ENCODE results near the gene USP50.
"Not testable (repeated sequence)": the region's sequence is repeated elsewhere in the genome, so short reads cannot be mapped to it uniquely, and the experiment has no call there.

Gene USP50

DNA sequence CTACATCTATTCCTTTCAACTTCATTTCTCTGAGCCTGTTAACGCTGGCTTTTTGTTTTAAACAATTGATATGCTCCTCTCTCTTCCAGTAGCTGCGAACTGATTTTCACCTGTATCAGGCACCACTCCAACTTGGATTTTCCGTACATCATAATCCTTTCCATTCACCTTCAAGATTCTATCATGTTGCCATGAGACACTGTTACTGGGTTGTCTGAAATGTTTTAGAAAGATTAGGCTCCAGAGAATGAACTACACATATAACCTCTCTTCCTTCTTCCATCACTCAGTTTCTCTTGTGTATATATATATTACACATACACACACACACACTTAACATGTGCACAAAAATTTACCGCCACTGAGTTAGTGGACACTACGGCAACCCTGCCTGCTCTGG lies at the start of gene USP50:
TSS of gene USP50 (minus strand) at position 101 of the 400 bp plus-strand sequence. CDS start 141 bp downstream, outside the sequence.
- no peak for DNase-seq (ENCODE audit: low read depth)

DNA sequence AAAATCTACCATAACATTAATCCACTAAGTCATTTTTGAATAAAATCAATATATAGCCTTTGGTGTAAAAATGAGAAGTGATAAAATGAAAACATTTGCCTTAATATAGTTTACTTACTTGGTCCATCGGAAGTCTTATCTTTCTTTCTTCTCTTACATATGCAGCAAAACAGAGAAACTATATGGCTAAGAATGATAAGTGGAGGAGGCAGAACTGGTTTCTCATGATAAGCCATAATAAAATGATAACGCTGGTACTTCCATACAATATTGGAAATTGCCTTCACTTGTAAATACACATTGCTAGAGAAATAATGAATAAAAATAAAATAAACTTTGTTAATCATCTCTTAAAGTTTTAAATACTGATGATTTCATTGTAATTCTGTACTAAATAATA lies 47.8 kb upstream of the USP50 start:
- DNase-seq (ENCODE audit: low read depth): no peak

DNA sequence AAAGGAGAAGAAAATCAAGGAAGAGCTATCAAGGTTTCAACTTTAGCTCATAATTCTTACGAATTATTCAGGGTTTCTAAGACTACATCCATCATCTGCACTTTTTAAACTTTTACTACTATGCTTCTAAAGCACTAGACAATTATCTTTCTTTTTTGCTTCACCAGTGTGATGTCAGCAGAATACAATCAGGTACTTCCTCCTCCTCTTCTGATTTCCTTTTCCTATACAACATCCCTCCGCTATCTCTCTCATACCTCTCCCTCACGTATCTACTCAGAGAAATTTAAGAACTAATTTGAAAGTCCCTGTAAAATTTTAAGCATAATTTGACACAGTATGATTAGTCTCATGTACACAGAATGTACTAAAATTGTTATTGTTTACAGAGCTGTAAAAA lies 47.3 kb upstream of the USP50 start:
- DNase-seq (ENCODE audit: low read depth): no peak

DNA sequence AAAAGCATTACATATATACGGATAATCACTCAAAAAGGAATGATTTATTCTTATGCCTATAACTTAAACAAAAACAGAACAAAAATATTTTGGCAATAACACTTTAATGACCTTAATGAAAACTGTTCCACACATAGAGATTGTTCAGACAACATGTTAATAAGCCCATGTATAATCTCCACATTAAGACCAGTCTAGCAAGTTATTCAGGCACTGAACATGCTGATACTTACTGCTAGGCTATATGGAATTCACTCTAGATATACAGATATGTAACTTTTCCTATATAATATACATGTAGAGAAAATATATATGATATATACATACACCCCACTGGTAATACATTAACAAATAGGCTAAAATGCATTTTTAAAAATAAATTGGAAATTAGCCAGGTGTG lies 43.8 kb upstream of the USP50 start:
- DNase-seq (ENCODE audit: low read depth): no peak

DNA sequence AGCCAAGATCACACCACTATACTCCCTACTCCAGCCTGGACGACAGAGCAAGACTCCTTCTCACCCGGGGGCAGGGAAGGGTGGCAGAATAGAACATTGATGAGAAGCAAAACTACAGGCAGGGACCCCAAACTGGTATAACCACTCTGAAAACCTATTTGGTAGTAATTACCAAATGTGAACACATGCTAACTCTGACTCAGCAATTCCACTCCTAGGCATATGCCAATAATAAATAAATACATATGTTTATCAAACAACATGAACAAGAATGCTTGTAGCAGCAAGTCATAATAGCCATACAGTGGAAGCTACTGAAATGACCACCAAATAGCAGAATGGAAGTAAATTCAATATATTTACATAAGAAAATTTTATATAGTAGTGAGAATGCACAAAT lies 31.0 kb upstream of the USP50 start:
- no peak for DNase-seq (ENCODE audit: low read depth)

DNA sequence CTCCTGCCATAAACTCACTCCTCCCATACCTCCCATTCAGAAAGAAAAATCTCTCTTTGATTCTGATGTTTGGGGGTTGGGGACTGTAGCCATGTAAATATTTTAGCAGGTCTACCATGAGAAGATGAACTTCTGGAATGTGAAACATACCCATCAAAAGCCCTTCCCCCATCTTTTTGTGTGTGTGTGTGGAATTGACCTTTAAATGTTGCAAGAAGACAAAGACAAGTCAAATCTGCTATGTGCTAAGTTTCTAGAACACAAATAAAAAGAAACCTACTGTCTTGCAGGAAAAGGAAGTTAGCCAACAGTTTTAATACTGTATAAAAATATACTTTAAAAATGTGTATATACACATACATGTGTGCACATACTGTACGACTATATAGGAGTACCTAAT lies 29.7 kb upstream of the USP50 start:
- no peak for DNase-seq (ENCODE audit: low read depth)

DNA sequence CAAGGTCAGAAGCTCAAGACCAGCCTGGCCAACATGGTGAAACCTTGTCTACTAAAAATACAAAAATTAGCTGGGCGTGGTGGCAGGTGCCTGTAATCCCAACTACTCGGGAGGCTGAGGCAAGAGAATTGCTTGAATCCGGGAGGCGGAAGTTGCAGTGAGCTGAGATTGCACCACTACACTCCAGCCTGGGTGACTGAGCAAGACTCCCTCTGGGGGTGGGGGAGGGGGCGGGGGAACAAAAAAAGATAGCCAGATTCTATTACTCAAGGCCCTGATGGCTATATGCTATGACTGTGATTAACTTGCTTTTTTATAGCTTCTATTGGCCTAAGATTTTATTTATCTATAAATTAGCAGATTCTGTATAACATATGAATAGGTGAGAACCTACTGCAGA lies 27.4 kb upstream of the USP50 start:
- DNase-seq (ENCODE audit: low read depth): not testable (repeated sequence)

DNA sequence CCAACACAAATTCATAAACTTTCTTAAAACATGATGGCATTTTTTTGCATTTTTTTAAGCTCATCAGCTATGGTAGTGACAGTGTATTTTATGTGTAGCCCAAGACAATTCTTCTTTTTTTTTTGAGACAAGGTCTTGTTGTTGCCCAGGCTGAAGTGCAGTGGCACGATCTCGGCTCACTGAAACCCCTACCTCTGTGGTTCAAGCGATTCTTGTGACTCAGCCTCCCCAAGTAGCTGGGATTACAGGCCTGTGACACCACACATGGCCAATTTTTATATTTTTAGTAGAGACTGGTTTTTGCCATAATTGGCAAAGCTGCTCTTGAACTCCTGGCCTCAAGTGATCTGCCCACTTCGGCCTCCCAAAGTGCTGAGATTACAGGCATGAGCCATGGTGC lies 17.3 kb upstream of the USP50 start:
- no peak for DNase-seq (ENCODE audit: low read depth)

DNA sequence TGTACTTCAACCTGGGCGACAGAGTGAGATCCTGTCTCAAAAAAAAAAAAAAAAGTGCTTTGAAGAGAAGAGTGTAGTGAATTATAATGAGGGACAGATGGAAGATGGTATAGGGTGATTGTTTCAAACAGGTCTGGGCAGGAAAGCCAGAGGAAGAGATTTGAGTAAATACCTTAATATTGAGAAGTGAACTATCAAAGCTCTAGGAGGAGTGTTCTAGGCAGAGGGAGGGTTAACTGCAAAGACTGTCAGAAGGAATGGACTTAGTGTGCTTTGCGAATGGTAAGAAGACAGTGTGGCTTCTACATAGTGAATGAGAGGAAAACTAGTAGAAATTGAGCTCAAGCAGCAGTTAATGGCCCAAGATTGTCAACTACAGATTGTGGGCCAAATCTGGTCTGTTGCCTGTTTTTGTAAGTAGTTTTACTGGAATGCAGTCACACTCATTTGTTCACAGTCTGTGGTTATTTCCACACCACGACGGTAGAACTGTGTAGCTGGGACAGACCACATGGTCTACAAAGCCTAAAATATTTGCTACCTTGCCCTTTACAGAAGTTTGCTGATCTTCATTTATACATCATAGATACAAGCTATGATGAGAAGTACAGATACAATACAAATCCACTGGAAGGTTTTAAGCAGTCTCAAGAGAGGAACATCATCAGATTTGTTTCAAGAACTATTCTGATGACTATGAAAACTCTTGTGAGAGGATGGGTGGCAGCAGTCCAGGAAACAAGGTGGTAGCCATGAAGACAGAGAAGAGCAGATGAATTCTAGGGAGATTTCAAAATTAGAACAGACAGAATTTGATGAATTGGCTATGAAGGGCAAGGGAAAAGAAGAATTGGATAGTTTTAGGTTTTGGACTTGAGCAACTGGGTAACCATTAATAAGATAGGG lies 16.5 kb upstream of the USP50 start:
- no peak for DNase-seq (ENCODE audit: low read depth)

DNA sequence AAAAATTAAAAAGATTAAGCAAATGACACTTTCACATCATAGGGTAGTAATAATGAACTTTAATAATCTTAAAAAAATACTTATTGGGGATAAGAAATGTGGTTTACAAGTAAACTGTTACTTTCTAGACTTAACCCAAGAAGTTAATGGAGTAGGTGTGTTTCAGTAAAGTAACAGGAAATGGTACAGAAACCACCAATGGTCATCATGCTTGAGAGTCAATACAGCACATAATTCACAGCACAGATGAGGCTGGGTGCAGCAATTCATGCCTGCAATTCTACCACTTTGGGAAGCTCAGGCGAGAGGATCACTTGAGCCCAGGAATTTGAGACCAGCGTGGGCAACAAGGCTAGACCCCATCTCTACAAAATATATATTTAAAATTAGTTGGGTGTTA lies 11.5 kb upstream of the USP50 start:
- DNase-seq (ENCODE audit: low read depth): no peak

DNA sequence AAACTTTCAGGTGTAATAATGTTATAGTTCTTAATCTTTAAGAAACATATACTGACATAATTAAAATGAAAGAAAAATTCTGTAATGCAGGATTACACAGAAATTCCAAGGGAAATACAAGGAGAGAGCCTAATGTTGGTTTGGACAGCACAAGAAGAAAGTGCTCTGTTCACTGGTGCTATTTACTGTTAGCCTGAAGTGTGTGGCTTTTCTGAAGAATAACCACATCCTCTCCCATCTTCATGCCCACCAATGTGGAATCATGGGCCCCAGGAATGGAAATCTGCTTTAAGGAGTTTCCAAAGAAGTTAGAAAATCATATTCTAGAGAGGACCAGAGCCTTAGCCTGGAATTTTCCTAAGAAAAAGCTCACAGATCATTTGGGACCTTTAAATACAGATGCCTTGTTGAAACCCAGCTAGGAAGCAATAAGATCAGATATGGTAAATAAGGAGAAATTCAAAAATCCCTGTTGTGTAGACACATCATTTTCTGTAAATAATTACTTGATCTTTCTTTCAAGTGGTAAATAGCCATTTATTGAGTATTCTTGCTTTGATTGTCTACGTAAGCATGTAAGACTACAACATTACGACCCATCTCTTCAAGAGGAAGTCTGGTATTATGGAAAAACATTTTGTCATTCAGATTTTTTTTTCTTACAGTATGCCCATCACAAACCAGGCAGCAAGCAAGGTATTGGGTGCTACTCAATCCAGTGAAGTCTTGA lies 10.3 kb upstream of the USP50 start:
- DNase-seq (ENCODE audit: low read depth): no peak

DNA sequence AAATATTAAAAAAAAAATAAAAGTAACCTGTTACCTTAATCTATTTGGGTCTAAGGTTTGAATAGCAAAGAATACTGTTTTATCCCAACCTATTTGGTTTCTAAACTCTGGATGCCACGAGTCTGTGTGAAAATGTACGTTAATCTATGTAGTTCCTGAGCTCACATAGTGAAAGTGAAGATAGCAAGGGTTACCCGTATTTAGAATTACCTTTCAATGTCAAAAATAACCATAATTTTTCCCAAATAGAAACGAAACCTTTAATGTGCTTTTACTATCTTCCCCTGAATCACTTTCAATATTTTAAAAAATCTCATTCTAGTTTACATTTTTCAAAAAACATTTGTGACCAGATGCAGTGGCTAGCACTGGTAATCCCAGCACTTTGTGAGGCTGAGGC lies 5.8 kb upstream of the USP50 start:
- no peak for DNase-seq (ENCODE audit: low read depth)

DNA sequence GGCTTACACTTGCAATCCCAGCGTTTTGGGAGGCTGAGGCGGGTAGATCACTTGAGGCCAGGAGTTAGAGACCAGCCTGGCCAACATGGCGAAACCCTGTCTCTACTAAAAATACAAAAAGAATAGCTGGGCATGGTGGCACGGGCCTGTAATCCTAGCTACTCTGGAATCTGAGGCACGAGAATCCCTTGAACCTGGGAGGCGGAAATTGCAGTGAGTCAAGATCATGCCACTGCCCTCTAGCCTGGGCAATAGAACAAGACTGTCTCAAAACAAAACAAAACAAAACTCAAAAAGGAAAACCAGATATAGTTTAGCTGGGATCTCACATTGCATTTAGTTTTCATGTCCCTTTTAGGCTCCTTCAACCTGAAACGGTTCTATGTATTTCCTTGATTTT lies 2.9 kb upstream of the USP50 start:
- no peak for DNase-seq (ENCODE audit: low read depth)

DNA sequence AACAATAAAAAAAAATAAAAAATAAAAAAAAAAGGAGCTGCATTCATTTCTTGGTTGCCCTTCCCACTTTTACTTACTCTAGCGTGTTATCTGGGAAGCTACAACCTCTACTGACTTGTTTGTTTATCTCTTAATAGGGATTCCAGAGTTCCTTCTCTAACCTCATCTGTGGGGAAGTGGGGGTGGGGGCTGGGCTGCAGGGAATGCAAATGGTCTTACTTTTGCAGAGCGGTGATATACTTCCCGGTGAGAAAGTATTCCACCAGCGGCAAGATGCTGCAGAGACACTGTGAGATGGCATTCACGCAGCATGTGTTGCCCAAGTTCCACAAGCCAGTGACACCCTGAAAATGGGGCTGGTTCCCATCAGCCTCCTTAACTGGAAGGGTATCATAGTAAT lies 2.1 kb downstream of the USP50 start:
- DNase-seq (ENCODE audit: low read depth): no peak

DNA sequence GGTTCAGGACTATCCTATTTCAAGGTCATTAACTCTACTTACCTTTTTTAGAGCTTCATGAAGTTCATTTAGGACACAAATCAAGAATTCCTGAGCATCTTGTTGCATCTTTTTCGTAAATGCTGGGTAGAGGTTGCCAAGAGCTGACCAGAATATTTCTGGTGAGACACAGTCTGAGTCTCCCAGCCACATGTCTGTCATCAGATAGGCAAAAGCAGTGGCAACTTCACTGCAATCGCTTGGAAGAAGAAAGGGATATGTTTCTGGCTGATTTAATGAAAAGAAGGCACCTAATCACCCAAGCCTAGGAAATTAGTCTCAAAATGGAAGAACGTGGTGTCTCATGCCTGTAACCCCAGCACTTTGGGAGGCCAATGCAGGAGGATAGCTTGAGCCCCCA lies 2.9 kb downstream of the USP50 start:
- no peak for DNase-seq (ENCODE audit: low read depth)

DNA sequence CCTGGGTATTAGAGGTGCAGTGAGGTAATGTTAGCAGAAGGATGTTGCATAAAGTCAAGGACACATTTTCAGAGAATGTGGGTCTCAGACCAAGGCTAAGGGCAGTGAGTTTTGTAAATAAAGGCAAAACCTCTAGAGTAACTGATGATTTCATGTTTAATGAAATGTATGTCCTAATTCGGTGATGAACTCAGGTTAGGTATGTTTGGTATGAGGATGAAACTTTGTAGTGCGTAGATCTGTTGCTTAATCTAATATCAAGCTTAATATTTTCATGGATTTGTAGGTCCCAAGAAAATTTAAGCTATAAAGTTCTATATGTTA lies 3.6 kb downstream of the USP50 start:
- no peak for DNase-seq (ENCODE audit: low read depth)

DNA sequence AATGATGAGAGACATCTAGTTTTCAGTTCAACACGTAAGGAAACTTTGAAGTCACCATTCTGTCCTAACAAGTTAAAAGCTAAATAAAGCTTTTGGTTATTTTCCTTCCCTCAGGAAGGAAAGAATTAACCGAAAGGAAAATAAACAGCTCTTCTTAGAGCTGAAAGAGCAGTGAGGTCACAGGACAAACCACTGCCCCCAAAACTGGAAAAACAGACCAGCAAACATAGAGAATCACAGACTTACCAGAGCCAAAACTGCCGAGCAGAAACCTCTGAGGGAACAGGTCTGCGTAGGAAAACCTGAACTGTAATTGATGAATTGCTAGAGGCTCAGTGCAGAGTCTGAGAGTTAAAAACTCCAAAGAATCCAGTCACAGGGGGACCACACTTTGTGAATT lies 14.7 kb downstream of the USP50 start:
- no peak for DNase-seq (ENCODE audit: low read depth)

DNA sequence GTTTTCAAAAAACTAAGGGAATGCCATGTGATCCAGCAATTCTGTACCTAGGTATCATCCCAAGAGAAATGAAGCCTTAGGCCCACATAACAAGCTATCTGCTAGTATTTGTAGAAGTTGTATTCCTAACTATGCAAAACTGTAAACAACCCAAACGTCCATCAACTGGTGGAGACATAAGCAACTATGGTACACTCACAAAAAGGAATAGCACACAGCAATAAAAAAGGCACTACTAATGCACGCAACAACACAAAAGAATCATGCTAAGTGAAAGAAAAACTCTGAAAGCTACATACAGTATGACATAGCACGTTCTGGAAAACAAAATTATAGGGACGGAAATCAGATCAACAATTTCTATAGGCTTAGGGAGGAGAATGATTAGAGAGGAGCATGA lies 15.3 kb downstream of the USP50 start:
- DNase-seq (ENCODE audit: low read depth): no peak

DNA sequence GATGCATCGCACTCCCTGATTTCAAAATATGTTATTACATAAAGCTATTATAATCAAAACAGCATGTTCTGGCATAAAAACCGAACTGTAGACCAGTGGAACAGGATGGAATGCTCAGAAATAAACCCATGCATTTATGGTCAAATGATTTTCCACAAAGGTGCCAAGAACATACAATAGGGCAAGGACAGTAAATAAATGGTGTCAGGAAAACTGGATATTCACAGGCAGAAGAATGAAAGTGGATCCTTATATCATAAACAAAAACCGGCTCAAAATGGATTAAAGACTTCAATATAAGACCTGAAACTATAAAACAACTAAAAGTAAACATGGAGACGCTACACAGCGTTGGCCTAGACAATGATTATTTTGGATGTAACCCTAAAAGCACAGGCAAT lies 22.6 kb downstream of the USP50 start:
- no peak for DNase-seq (ENCODE audit: low read depth)

DNA sequence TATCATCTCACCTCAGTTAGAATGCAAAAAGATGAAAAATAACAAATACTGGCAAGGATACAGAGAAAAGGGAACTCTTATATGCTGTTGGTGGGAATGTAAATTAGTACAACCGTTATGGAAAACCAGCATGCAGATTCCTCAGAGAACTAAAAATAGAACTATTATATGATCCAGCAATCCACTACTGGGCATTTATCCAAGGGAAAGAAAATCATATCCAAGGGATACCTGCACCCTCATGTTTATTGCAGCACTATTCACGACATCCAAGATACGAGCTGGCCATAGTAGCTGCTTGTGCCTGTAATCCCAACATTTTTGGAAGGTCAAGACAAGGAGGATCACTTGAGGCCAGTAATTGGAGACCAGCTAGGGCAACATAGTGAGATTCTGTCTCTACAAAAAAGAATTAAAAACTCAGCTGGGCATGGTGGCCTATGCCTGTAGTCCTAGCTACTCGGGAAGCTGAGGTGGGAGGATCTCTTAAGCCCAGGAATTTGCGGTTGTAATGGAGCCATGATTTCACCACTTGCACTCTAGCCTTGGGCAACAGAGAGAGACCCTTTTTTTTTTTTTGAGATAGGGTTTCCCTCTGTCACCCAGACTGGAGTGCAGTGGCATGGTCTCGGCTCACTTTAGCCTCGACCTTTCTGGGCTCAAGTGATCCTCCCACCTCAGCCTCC lies 26.6 kb downstream of the USP50 start:
- DNase-seq (ENCODE audit: low read depth): no peak

DNA sequence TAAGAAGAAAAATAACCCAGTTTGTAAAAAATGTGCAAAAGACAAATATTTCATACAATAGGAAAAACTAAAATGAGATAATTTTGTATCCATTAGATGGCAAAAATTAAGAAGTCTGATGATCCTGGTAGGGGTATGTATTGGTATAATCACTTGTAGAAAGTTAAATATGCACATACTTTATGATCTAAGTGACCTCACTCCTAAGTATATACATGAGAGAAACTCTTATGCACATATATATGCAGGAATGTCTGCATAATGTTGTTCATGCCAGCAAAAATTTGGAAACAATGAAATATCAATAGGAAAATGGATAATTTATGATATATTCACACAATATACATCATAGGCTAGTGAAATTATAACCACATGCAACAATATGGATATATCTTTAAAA lies 33.5 kb downstream of the USP50 start:
- DNase-seq (ENCODE audit: low read depth): no peak

DNA sequence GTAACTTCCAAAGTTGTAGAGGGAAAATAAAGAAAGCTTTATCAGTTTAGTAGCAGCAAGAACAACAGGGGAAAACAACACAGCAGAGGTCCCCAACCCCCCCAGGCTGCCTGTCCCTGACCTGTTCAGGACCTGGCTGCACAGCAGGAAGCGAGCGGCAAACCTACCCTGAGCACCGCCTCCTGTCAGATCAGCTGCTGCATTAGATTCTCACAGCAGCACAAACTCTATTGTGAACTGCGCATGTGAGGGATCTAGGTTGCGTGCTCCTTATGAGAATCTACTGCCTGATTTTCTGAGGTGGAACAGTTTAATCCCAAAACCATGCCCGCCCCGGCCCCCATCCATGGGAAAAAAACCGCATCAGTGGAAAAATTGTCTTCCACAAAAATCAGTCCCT lies 40.3 kb downstream of the USP50 start:
- no peak for DNase-seq (ENCODE audit: low read depth)

DNA sequence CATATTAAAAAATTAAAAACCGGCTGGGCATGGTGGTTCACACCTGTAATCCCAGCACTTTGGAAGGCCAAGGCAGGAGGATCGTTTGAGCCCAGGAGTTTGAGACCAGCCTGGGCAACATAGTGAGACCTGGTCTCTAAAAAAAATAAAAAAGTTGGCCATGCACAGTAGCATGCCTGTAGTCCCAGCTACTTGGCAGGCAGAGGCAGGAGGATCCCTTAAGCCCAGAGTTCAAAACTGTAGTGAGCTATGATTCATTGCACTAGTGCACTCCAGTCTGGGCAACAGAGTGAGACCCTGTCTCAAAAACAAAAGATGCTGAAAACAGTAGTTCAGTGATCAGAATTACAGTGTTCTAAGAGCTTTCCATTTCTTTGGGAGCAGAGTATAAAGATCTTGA lies 40.8 kb downstream of the USP50 start:
- not testable (repeated sequence) for DNase-seq (ENCODE audit: low read depth)

Data from stimulated activated CD8-positive, alpha-beta memory T cell treated with anti-CD3 and anti-CD28 coated beads, Interleukin-12 subunit alpha, Interleukin-12 subunit beta, amount 100 ng/mL, for 1 hour (primary cell).